ENCODE measurements around the gene ALK. TPM values are rescaled to one million over a fixed set of nuclear protein-coding genes. Genes with fewer than 3 reads are reported as not detected.

The ALK gene
- total RNA-seq, 1 experiment from 2014 or later: not detected

DNA sequence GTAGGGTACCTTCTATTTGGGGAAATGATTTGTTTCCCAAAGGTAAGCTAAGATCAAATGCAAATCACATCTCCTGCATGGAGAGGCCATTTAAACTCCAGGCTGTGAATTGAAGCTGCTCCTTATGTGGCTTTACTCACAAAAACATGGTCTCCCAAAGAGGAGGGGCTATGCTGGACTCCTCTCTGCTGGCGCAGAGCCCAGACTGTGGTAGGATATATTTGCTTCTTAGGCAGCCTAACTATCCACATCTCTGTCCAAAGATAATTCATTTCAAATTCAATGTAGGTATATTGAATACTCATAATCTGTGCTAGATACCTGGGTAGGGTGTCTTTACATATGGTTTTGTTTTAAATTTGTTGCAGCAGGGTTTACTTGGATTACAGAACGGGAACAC lies 358.5 kb downstream of the ALK start:
- Mint-ChIP-seq H3K9me3 (no peaks in the 10 kb centered on the region; a peak in 1 of 5 replicates), H3K27ac (no peak overlapping the region), H3K27me3 (ENCODE audit: low read depth) (no peaks in the 10 kb centered on the region; the same call in 1 of the 2 replicates), H3K36me3 (ENCODE audit: insufficient read depth in 1 of 3, low read depth in 3 of 3) (no peaks in the 10 kb centered on the region; a peak in 1 of 7 replicates), H3K4me1 (no peaks in the 10 kb centered on the region), H3K4me3 (no peak overlapping the region)
- Histone ChIP-seq H3K4me1 (ENCODE audit: insufficient read depth, low read length) (no peaks in the 10 kb centered on the region), H3K9me3 (ENCODE audit: control insufficient read depth, low read depth, low read length) (no peaks in the 10 kb centered on the region), H2BK120ac (ENCODE audit: low read depth, low read length, poor library complexity, severe bottlenecking) (no peak overlapping the region), H3K27ac (ENCODE audit: insufficient read length, low read depth, low read length) (no peak overlapping the region), H4K20me1 (ENCODE audit: control insufficient read depth, insufficient read depth, insufficient read length) (no peaks in the 10 kb centered on the region), H3K23ac (ENCODE audit: insufficient read length, low read depth, low read length) (no peak overlapping the region), H3K4ac (ENCODE audit: low read depth, low read length) (no peak overlapping the region), H2BK12ac (ENCODE audit: insufficient read length, low read depth, low read length) (no peak overlapping the region), H3T11ph (ENCODE audit: low read length) (no peak overlapping the region), H2AK5ac (ENCODE audit: insufficient read length, low read length) (no peak overlapping the region), H4K8ac (replicated peaks; ENCODE audit: insufficient read length, low read depth, low read length) (no peak overlapping the region), H3K9ac (ENCODE audit: extremely low read depth, insufficient read length, low read length) (no peak overlapping the region), H3K4me2 (ENCODE audit: insufficient read depth, insufficient read length, low read length) (no peak overlapping the region), H2BK5ac (ENCODE audit: insufficient read length, low read length) (no peak overlapping the region), H3K14ac (ENCODE audit: insufficient read depth, low read length) (no peak overlapping the region), H3K18ac (ENCODE audit: insufficient read length, low read depth, low read length) (no peak overlapping the region), H4K5ac (ENCODE audit: insufficient read length, low read depth, low read length) (no peak overlapping the region), H3K79me1 (ENCODE audit: insufficient read depth, low read depth, low read length, poor library complexity, severe bottlenecking) (no peaks in the 10 kb centered on the region), H3K56ac (ENCODE audit: insufficient read length, low read depth, low read length) (no peak overlapping the region), H2BK20ac (ENCODE audit: low read depth, low read length, poor library complexity, severe bottlenecking) (no peak overlapping the region), H2BK15ac (ENCODE audit: low read depth, low read length) (no peak overlapping the region), H2AFZ (ENCODE audit: low read length) (no peak overlapping the region), H3K23me2 (ENCODE audit: insufficient read length, low read depth, low read length, poor library complexity, severe bottlenecking) (no peaks in the 10 kb centered on the region), H3K79me2 (ENCODE audit: insufficient read depth, low read length) (no peaks in the 10 kb centered on the region), H4K91ac (ENCODE audit: insufficient read length, low read depth, low read length) (no peak overlapping the region), H3K27me3 (ENCODE audit: insufficient read depth, low read length) (no peaks in the 10 kb centered on the region)
- TF ChIP-seq, protein P1, sequence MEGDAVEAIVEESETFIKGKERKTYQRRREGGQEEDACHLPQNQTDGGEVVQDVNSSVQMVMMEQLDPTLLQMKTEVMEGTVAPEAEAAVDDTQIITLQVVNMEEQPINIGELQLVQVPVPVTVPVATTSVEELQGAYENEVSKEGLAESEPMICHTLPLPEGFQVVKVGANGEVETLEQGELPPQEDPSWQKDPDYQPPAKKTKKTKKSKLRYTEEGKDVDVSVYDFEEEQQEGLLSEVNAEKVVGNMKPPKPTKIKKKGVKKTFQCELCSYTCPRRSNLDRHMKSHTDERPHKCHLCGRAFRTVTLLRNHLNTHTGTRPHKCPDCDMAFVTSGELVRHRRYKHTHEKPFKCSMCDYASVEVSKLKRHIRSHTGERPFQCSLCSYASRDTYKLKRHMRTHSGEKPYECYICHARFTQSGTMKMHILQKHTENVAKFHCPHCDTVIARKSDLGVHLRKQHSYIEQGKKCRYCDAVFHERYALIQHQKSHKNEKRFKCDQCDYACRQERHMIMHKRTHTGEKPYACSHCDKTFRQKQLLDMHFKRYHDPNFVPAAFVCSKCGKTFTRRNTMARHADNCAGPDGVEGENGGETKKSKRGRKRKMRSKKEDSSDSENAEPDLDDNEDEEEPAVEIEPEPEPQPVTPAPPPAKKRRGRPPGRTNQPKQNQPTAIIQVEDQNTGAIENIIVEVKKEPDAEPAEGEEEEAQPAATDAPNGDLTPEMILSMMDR (conservative IDR thresholded peaks at IDR 0.05): no peak
- no peak for DNase-seq
- WGBS (ENCODE audit: extremely low coverage, insufficient read length, low lambda C conversion rate): no CpG with 5 or more reads among the region's 2 CpGs
